Nephron progenitor cell (in vitro differentiated cells): Measurements from ENCODE around the gene TUBB3.
A peak's percentile ranks its signal among the peaks of the same experiment; 100 is the strongest.

ENCODE experiments used
- DNase-seq: peaks from one replicate; pipeline ENCODE4 v3.0.0; 2021
- H3K27ac Mint-ChIP-seq: 2 replicates; pipeline ENCODE4 v1.8.0; 2021; ENCODE audit warnings: mild to moderate bottlenecking, moderate library complexity, mixed read lengths
- H3K27me3 Mint-ChIP-seq: 2 replicates; pipeline ENCODE4 v1.8.0; 2021; ENCODE audit warnings: mild to moderate bottlenecking, low read depth, mixed read lengths; ENCODE audit not compliant: poor library complexity
- H3K36me3 Mint-ChIP-seq: 2 replicates; pipeline ENCODE4 v1.8.0; 2021; ENCODE audit warnings: low read depth, mixed read lengths
- H3K4me1 Mint-ChIP-seq: 2 replicates; pipeline ENCODE4 v1.8.0; 2021; ENCODE audit warnings: mixed read lengths
- H3K4me3 Mint-ChIP-seq: 2 replicates; pipeline ENCODE4 v1.8.0; 2021; ENCODE audit warnings: mild to moderate bottlenecking, moderate library complexity, mixed read lengths
- H3K9me3 Mint-ChIP-seq: 2 replicates; pipeline ENCODE4 v1.8.0; 2021; ENCODE audit warnings: mild to moderate bottlenecking, moderate library complexity, mixed read lengths
- TF ChIP-seq, protein P1 (sequence below): fragments of 200-600 bp; sonication (generic); IDR thresholded peaks from 2 replicates; pipeline ENCODE4 v1.5.0; 2021; ENCODE audit warnings: antibody characterized with exemption

The TUBB3 gene

DNA sequence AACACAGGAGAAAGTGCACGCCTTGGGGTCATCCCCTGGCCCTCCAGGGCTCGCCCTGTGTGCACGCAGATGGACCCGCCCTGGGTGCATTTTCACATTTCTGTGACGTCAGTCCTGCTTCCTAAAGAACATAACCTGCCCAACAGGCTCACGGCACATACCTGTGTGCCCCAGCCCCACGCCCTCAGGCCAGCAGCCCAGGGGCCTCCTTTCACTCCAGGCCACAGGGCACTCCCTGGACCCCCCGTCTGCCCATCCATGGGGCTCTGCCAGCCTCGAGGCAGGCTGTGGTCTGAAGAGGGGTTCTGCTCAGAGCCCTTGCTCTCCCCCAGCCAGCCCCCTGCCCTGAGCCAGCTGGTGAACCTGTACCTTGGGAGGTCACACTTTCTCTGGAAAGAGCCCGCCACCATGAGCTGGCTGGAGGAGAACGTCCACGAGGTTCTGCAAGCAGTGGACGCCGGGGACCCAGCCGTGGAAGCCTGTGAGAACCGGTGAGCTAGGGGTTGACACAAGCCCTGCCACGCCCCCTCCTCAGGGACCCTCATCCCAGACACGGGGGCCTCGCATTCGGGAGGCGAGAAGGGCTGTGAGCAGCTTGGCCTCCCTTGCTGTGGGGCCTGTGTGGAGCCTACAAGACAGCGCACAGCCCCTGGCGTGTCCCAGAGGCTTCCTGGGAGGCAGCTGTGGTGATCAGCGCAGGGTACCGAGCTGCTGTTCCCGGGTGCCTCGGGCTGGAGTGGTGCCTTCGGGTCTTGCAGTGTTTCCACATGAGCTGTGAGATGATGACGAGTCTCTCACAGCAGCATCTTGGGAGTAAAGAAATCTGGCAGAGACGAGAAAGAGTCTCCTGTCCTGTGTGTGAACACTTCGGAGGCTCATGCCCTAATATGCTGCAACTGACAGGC lies 18.3 kb upstream of the TUBB3 start:
- Mint-ChIP-seq H3K36me3 (peaks cover 44% of the 10 kb centered on the region), H3K4me1 (peaks cover 7% of the 10 kb centered on the region), H3K27me3 (no peaks in the 10 kb centered on the region), H3K9me3 (peaks cover 10% of the 10 kb centered on the region), H3K27ac (peak overlapping the region; percentile 72), H3K4me3 (no peak overlapping the region)
- TF ChIP-seq, protein P1, sequence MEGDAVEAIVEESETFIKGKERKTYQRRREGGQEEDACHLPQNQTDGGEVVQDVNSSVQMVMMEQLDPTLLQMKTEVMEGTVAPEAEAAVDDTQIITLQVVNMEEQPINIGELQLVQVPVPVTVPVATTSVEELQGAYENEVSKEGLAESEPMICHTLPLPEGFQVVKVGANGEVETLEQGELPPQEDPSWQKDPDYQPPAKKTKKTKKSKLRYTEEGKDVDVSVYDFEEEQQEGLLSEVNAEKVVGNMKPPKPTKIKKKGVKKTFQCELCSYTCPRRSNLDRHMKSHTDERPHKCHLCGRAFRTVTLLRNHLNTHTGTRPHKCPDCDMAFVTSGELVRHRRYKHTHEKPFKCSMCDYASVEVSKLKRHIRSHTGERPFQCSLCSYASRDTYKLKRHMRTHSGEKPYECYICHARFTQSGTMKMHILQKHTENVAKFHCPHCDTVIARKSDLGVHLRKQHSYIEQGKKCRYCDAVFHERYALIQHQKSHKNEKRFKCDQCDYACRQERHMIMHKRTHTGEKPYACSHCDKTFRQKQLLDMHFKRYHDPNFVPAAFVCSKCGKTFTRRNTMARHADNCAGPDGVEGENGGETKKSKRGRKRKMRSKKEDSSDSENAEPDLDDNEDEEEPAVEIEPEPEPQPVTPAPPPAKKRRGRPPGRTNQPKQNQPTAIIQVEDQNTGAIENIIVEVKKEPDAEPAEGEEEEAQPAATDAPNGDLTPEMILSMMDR, result no peak
- no peak for DNase-seq

DNA sequence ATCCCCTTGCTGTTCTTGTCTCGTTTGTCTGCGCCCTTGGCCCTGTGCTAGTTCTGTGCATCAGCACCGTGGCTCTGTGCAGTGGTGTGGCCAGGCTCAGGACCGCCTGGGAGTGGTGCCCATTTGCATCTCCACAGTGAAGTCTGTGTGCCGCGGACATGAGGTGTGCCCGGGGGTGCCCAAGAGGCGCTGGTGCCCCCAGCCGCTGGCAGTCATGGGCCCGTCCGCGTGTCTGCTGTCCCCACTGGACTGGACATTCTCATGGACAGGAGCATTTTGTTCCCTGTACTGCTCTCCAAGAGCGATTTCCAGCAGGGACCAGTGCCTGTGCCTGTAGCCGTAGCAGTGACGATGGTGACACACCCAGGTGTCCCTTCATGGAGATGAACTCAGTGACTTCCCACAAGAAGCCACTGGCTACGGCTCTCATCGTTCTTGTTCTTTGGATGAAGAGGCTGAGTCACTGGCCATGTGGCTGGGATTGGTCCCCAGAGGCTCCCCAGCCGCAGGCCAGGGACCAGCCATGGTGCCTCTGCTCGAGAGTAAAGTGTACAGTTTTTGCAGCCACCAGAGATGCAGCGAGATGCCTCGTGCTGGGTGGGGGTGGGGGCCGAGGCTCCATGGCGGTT lies 17.5 kb upstream of the TUBB3 start:
- DNase-seq, result no peak
- H3K27me3 Mint-ChIP-seq, result no peaks in the 10 kb centered on the region
- H3K9me3 Mint-ChIP-seq, result peaks cover 10% of the 10 kb centered on the region
- H3K4me3 Mint-ChIP-seq, result no peak overlapping the region
- H3K36me3 Mint-ChIP-seq, result peaks cover 43% of the 10 kb centered on the region
- peak overlapping the region; percentile 72 for H3K27ac Mint-ChIP-seq
- TF ChIP-seq, protein P1, result no peak
- peaks cover 7% of the 10 kb centered on the region for H3K4me1 Mint-ChIP-seq

DNA sequence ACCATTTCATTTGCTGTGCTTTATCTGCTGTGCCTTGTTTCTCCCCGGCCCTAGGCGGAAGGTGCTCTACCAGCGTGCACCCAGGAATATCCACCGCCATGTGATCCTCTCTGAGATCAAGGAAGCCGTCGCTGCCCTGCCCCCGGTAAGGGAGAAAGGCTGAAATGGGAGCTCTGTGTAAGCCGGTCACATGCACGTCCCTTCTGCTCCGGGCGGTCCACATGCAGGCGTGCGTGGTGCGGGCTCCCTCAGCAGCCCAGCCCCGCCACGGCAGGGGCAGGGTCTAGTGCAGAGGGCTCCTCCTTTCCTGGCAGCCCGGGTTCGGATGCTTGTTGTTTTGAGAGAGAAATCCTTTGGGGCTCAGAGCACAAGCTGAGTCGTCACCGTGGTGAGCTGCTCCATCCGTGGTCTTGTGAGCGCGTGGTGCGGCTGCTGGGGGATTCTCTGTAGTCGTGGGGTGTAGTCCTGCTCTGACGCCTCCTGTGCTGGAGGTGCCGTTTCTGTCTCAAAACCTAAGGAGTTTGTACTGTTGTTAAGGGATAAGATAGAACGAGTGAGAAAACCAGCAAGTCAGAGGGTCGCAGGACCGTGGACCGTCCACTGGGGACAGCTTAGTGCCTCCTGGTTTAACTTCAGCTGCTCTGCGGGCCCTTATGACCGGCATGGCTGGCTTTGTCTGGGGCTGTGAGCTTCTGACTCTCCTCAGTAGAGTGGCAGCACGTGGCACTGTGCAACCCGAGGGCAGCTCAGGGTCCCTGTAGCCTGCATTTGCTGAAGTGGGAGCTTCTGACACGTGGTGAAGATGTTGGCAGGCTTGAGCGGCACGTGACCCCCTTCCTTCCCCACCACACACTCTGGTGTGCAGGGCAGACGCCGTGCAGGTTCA lies 16.8 kb upstream of the TUBB3 start:
- peaks cover 44% of the 10 kb centered on the region for H3K36me3 Mint-ChIP-seq
- no peak overlapping the region for H3K4me3 Mint-ChIP-seq
- TF ChIP-seq, protein P1, result no peak
- H3K9me3 Mint-ChIP-seq, result peaks cover 10% of the 10 kb centered on the region
- H3K27me3 Mint-ChIP-seq, result peaks cover 3% of the 10 kb centered on the region
- H3K27ac Mint-ChIP-seq, result no peak overlapping the region
- peaks cover 7% of the 10 kb centered on the region for H3K4me1 Mint-ChIP-seq
- DNase-seq, result no peak

DNA sequence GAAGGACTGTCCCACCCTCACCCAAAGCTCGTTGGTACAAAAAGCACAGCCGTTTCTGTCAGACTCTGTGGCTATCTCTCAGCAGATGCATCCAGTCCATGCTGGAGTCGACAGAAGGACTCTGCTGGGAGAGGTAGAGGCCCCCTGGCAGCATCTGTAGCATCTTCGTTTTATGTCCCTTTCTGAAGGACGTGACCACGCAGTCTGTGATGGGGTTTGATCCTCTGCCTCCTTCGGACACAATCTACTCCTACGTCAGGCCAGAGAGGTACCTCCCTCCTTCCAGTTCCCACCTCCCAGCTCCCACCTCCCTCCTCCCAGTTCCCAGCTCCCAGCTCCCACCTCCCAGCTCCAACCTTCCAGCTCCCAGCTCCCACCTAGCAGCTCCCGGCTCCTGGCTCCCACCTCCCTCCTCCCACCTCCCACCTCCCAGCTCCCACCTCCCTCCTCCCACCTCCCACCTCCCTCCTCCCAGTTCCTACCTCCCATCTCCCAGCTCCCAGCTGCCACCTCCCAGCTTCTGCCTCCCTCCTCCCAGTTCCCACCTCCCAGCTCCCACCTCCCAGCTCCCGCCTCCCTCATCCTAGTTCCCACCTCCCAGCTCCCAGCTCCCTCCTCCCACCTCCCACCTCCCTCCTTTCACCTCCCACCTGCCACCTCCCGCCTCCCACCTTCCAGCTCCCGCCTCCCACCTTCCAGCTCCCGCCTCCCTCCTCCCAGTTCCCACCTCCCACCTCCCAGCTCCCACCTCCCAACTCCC lies 15.9 kb upstream of the TUBB3 start:
- Mint-ChIP-seq H3K36me3 (peaks cover 46% of the 10 kb centered on the region), H3K4me1 (peaks cover 7% of the 10 kb centered on the region), H3K27me3 (peaks cover 3% of the 10 kb centered on the region), H3K9me3 (peaks cover 10% of the 10 kb centered on the region), H3K27ac (no peak overlapping the region), H3K4me3 (no peak overlapping the region)
- DNase-seq, result no peak
- TF ChIP-seq, protein P1, result no peak

DNA sequence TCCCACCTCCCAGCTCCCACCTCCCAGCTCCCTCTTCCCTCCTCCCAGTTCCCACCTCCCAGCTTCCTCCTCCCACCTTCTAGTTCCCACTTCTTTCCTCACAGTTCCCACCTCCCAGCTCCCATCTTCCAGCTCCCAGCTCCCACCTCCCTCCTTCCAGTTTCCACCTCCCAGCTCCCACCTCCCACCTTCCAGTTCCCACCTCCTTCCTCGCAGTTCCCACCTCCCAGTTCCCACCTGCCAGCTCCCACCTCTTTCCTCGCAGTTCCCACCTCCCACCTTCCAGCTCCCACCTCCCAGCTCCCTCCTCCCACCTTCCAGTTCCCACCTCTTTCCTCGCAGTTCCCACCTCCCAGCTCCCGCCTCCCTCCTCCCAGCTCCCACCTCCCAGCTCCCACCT lies 14.9 kb upstream of the TUBB3 start:
- no peak overlapping the region for H3K27ac Mint-ChIP-seq
- peaks cover 46% of the 10 kb centered on the region for H3K36me3 Mint-ChIP-seq
- TF ChIP-seq, protein P1, result no peak

More for the DNA sequence above, 14.9 kb upstream of the TUBB3 start:
- peaks cover 3% of the 10 kb centered on the region for H3K27me3 Mint-ChIP-seq
- H3K4me1 Mint-ChIP-seq, result peaks cover 7% of the 10 kb centered on the region
- H3K9me3 Mint-ChIP-seq, result peaks cover 10% of the 10 kb centered on the region
- no peak for DNase-seq
- H3K4me3 Mint-ChIP-seq, result no peak overlapping the region
